ENCODE results near the gene CACNA1E.

Gene CACNA1E

DNA sequence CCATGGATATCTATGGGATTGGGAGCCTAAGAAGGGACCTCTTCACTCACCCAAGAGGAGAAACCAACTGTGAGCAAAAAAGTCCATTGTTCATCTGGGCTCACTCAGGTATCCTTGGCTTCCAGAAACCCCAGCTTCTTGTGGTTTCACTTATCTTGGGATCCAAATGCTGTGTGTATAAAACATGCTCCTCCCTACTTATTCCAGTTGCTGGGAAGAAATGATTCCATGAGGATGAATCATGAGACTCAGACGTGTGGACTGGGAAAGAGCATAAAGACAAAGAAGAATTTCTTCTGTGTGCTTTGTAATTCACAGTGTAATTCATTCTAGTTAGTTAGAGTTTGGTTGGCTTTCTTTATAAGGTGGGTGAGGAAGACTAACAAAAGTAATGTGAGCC lies 294.5 kb downstream of the CACNA1E start:
- no peak for DNase-seq

DNA sequence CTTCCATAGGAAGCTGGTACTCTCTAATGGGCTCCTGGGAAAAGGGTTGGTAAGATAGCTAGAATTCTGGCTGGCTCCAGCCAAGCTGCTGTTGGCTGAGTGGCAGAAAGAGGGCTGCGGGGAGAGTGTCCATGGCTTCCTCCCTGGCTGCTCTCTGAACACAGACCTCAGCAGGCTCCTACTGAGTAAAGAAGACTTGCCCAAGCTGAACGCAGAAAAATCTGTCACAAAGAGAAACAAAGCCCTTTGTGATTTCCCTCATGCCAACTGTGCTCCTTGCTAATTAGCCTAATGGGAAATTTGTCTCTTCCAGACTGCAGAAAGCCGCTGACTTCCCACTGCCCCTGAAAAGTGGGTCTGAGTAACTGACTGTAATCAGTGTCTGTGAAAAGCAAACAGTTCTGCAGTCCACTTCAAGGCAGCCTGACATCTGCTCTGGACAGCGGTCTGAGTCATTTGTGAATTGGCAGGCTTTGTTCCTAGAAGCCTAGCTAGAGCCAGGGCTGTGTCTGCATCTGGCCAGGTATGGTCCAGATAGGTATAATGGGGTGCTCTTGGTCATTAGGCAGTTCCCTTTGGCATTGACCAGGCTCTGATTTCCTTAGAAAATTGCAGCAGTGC lies 295.4 kb downstream of the CACNA1E start:
- DNase-seq, result no peak

DNA sequence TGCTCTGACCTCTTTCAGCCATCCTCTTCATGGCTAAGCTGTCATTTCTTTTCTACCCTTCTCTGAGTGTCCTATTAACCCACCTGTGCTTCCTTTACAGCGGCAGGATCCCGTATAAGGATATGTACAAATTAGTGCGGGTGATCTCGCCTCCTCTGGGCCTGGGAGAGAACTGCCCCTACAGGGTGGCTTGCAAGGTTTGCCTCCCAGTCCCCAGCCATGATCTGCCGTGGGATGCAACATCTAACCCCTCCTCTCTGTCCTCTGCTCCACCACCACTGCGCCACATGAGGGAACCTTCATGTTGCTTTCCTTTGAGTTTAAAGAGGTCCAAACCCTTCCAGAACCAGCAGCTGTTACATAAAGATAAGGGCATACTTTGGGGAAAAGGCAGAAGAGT lies 296.0 kb downstream of the CACNA1E start:
- DNase-seq, result no peak

DNA sequence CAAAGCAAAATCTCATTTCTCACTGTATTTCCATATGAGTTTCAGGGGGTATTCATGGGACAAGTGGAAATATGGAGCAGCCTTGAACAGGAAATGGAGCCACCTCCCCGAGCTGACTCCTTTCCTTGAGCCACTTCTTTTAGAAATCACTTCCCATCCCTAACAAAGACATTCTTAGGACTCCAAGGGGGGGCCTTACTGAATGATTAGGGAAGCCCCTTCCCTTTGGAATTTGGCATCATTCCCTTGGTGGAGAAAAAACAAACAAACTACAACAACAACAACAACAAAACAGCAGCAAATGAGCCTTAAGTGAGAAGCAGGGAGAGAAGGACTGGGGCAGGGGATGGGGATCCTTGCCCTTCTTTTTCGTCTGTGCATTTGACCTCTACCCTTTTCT lies 299.9 kb downstream of the CACNA1E start:
- no peak for DNase-seq

DNA sequence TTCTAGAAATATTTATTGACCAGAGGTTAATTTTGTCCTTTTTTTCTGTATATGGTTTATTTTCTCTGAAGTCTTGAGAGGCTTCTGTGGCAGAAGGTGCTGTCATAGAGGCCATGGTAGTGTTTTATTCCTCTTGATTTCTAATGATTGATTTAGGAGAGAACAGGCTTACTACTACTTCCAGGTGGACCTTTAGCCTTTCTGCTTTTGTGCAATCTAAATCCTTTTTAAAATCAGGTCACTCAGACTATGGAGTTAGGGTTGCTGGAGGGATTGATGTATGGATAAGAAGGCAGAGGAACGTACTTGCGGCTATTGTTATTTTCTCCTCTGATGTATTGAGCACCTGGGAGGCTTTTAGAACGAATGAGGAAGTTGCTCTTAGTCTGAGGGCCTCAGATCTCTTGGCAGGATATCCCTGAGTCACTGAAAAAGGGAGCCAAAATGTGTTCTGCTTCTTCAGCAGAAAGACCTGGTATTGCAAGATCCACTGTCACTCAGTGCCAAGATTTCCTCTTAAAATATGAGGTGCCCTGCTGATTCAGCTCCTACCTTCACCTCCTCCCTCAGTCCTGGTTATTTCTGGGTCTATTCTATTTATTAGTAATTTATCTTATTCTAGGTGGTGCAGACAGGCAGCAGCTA lies 300.8 kb downstream of the CACNA1E start:
- no peak for DNase-seq

DNA sequence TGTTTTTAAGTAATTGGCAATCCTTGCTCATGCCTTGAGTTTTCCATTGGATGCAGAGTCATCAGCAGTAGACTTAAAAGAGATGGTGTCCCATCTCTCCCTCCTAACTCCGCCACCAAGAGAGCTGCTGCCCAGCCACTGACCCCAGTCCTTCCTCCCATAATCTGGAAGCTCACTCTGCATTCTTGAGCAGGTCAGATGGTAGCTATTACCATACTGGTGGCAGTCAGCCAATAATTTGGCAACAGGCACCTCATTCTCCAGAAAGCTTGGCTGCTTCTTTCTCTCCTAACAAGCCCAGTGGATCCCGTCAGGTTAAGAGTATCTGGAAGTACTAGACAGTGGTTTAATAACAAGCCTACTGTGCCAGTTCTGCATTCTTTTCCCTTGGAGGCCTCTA lies 306.1 kb downstream of the CACNA1E start:
- no peak for DNase-seq

DNA sequence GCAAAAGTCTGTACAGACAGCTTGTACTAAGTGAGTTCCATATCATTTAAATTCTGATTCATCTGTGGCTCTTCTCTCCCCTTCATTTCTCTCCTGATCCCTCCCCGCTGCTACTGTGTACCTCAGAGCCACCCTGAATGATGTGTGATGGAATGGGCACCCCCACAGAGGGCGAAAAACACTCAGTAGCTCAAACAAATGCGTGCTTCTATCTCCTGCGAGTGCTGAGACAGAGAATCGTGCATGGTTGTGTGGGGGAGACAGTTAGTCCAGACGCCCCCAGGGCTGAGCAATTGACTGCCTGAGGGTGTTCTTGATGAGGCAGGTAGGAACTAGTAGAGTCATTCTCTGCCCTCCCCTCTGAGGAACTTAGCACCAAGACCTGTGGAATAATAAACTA lies 308.4 kb downstream of the CACNA1E start:
- no peak for DNase-seq

DNA sequence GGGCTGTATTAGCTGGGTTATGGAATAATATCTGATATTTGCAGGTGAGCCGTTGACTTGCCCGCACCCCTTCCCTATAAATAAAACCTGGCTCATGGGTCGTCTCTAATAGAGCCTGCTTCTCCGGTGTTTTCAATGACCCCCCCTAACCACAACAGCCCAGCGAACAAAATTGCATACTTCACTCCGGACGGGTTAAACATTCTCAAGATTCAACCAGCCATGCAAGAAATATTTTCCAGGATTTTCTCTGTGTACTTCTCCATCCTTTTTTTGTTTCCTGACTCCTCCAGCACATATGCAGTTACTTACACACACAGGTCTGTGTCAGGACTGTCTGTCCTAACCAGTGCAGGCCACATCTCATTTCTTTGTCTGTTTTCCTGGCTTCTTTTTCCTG lies 310.5 kb downstream of the CACNA1E start:
- DNase-seq, result no peak

DNA sequence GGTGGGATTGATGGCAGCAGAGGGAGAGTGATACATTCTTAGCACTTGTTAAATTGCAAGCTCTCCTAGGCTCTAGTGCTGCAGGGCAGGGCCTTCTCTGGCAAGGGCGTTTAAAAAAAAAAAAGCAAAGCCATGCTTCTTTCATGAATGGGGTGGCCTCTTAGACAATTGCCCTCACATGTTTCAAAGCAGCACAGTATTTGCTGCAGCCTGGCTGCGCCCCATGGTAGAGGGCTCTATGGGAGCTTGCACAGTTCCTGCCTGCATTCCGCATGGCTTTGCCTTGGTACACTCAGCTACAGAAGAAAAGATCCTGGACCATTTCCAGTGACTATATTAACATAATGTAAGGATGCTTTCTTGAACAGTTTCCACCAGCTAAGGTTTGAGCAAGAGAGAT lies 311.0 kb downstream of the CACNA1E start:
- DNase-seq, result no peak

DNA sequence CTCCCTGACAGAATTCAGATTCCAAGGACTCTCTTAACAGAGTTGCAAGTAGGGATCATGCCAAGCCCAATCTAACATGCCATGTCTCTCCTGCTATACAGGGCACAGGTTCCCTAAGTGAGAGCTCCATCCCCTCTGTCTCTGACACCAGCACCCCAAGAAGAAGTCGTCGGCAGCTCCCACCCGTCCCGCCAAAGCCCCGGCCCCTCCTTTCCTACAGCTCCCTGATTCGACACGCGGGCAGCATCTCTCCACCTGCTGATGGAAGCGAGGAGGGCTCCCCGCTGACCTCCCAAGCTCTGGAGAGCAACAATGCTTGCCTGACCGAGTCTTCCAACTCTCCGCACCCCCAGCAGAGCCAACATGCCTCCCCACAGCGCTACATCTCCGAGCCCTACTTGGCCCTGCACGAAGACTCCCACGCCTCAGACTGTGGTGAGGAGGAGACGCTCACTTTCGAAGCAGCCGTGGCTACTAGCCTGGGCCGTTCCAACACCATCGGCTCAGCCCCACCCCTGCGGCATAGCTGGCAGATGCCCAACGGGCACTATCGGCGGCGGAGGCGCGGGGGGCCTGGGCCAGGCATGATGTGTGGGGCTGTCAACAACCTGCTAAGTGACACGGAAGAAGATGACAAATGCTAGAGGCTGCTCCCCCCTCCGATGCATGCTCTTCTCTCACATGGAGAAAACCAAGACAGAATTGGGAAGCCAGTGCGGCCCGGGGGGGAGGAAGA lies 315.0 kb downstream of the CACNA1E start:
- DNase-seq, result no peak

DNA sequence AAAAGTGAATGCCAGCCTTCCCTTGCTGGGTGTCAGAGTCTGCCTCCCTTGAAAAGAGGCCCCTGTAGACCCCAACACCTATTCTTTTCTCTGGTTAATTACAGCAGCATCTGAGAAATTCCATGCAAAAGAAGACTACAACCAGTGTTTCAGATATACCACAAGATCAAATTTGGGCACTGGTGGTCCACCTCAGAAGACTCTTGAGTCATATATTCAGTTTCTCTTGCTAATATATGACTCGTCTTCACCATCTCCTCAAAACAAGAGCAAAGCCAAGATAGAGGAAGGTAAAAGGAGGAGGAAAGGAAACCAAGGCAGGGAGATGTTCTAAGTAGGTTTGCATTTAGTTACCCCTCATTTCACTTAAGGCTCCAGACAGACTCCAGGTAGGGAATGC lies 318.3 kb downstream of the CACNA1E start:
- DNase-seq, result no peak

DNA sequence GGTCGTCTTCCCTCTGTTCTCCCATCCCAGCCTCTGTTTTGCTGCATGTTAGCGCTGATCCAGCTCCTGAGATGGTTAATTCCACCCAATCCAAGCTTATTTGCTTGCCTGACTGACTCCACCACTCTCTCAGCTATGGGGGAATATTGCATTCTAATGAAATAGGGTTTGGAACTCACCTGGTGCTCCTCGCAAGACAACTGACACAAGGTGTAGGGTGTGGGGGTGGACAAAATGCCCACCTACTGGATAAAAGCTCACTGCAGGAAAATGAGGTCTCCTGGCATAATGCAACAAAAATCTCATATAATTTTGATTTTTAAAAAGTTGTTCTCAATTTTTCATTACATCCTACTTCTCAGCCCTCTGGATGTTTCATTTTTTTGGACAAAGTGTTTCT lies 319.1 kb downstream of the CACNA1E start:
- no peak for DNase-seq

DNA sequence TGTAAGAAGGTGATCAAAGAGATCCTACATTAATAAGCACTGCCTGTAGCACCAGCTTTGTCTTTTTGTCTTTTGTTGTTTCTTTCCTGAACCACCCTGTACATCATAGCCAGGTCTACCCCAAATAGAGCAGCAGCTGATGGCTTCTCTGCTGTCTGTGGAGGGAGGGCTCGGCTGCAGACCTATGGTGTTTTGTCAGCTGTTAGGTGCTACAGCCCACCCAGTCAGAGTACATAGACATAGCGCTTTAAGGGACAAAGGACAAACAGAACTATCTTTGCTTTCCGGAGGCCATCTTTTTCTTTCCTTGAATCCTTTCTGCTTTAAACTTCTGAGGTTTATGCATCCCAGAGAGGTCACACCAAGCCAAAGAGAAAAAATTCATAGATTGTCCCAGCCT lies 320.1 kb downstream of the CACNA1E start:
- DNase-seq, result no peak

DNA sequence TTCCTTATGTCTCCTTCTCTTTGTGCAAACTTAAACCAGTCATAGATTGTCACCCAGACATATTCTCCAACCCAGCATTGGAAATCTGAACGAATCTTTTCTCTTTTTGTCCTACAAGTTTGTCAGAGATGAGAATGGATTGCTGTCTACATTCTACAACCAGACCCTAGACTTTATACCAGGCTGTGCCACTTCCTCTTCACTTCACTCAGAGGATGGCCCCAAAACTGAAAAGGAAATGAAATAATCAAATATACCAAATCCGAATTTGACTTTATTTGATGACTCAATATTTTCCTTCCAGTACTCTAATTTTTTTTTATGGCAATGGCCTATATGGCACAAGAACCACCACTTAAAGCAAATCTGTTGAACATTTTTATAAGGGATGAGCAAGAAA lies 321.7 kb downstream of the CACNA1E start:
- no peak for DNase-seq

DNA sequence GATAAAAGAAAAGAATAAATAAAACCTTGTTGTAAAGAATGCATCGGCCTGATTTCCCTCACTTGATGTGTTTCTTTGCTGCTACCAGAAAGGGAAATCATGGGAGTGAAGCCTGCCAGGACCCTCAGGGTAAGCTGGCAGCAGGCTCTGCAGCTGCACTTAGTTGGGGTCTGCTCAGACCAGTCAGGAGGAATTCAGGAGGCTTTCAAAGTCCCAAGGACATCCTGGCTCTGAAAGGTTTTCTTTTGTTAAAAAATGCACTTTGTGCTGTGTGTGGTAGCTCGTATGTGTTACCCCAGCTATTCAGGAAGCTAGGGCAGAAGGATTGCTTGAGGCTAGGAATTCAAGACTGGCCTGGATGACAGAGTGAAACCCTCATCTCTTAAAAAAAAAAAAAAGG lies 323.4 kb downstream of the CACNA1E start:
- no peak for DNase-seq

DNA sequence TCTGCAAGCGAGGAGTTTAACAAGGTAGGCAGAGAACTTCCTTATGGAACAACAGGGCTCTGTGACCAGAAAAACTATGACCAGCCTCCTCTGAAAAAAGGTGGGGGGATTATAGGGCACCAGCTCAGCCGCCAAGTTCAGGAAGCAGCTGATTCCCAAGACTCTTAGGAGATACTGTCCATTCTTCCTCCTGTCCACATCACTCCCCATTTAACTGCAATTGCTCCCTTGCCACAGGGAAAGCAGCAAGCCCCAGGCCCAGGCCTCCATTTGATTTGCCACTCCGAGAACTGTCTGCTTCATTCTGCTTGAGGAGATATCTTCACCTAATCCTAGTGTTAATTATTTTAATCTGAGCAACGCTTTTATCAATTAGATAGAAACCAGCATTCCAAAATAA lies 323.9 kb downstream of the CACNA1E start:
- no peak for DNase-seq

DNA sequence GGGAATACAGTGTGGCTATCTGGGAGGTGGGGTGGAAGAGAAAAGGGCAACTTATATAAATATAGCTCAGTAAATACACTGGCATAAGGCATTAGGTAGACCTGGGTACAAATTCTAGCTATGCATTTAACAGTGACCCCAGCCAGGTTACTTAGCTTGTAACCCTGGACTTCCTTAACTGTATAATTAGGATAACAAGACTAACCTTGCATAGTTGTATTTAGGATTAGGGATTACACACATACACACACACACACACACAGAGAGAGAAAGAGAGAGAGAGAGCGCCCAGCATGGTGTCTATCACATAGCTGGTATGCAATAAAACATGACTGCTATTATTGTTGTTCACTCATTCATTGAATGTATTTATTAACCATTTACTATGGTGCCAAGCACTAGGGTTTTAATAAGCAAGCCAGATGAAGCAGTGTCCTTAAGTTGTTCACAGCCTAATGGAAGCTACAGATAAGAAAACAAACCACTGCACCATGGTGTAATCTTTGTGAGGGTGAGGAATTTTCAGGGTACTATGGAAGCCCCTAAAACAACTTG lies 326.8 kb downstream of the CACNA1E start:
- DNase-seq, result no peak

DNA sequence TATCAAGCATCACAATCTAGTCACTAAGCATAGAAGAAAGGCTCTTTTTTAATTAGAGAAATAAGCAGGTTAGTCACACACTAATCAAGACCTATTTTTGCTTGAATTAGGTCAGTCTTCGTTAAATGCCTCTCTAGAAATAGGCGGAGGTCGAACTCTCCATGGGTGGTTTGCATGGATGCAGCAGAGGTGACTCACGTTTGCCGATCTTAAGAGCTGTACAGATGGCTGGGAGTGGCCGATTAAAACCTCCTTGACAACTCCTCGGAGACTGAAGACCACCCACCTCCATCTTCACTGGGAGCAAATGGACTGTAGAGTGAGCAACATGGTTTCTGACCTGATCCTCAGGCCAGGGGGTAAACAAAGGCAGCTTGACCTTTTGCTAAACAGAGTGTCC lies 328.9 kb downstream of the CACNA1E start:
- no peak for DNase-seq

DNA sequence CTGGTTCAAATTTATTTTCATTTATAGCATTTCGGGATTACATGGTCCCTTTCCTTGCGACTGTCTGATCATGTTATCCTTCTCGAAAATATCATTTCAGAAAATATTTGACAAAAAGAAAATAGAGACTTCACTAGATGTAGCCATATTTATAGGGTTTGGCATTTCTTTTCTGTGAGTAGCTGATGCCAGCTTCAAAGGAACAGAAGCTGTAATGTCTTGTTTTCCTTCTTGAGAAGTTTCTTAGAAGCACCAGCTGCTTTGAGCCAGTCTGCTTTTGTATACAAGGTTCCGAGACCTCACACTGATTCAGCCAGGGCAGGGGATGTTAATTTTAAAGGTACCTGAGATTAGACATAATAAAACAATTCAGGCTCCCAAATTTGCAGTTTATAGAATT lies 329.9 kb downstream of the CACNA1E start:
- no peak for DNase-seq

DNA sequence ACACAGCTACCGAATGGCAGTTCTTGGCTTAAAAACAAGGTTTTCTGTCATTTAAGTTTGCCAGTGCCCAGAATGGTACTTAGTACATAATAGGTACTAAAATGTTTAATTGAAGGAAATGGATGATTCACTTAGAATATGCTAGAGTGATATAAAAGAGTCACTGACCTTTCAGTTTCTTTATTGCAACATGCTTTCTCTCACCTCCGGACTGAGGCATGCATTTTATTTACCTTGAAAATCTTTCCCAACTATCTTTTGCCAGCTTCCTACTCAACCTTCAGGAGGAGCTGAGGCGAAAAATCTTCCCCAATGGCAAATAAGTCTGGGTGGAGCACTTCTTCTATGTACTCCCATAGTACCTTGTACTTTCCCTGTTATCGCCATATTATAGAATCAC lies 333.3 kb downstream of the CACNA1E start:
- DNase-seq, result no peak

DNA sequence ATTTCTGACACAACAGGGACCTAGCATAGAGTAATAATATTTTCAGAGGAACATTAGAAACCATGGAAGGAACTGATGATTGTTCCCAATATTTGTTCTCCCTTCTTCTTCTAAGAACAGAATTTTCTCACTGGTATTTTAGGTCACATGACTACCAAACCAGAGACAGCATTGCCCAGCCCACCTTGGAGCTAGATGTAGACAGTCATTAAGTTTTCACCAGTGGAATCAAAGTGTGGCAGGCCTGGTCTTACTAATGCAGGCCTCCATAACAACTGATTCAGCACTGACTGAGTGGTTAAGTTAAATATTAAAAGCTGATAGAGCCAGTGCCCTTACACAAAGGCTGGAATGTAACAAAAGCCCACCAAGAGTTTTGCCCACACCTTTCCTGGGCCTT lies 333.8 kb downstream of the CACNA1E start:
- DNase-seq, result no peak

DNA sequence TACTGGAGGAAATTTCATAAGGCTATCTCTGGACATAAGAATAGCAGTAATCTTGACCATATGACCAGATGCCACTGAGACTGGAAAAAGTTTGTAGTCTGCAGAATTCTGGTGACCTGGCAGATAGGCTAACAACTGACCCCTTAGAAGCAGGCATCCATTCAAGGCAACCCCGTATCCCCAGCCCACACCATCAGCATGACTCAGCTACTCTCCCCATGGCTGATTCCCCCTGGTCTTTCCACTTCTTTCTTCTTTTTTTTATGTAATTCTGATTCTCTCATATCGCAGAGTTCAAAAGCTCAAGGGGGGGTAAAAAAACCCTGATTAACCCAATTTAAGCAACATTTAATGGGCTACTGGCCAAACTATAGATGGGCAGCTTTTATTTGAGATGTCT lies 335.1 kb downstream of the CACNA1E start:
- no peak for DNase-seq

DNA sequence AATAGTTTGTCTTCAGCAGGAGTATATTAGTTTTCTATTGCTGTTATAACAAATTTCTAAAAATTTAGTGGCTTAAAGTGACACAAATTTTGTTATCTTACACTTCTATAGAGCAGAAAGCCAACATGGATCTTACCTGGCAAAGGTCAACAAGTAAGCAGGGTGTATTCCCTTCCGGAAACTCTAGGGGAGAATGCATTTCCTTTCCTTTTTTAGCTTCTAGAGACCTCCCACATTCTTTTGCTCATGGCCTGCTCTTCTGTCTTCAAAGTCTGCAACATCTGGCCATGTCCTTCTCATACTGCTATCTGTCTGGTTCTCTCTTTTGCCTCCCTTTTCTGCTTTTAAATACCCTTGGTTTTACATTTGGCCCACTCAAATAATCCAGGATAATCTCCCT lies 335.6 kb downstream of the CACNA1E start:
- DNase-seq, result no peak

DNA sequence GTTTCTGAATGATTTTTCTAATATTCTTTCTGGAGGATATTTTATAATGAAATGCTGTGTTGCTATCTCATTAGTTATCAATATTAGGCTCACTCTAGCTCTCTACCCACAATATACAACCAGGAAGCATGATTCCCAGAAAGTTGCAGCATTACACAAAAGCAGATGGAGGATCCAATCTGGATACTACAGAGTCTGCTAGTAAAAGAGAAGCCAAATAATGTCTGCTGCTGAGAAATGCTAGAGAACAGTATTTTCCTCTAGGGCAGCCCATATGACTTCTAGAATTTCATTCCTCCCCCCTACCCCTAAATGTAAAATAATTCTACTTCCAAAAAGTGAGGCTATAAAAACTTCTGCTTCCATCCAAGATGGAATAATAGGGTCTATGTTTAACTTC lies 338.4 kb downstream of the CACNA1E start:
- no peak for DNase-seq

Measured in inflammatory macrophage treated with lipopolysaccharide for 4 hours (primary cell).